Mucosa of descending colon (tissue), 3 donors: Measurements from ENCODE around the gene MYO5C. TPM values are rescaled to one million over a fixed set of nuclear protein-coding genes. Genes with fewer than 3 reads are reported as not detected.

Experiments
- ATAC-seq: fragments of 200-7000 bp; cut with Tn5 transposase; one replicate; pipeline ENCODE4 v1.9.1; 2020; ENCODE audit warnings: mild to moderate bottlenecking, moderate library complexity
- DNase-seq, 3 donors: peaks; one replicate each; pipeline ENCODE4 v3.0.0-alpha.2; 2020
- H3K36me3 ChIP-seq: fragments of 200-600 bp; one replicate; pipeline ENCODE4 v1.8.0; 2021; ENCODE audit warnings: low read depth, mild to moderate bottlenecking
- H3K4me1 ChIP-seq: fragments of 200-600 bp; one replicate; pipeline ENCODE4 v1.8.0; 2021; ENCODE audit warnings: low read depth, mild to moderate bottlenecking
- H3K4me3 ChIP-seq: fragments of 200-600 bp; one replicate; pipeline ENCODE4 v1.8.0; 2021; ENCODE audit warnings: mild to moderate bottlenecking
- H3K9me3 ChIP-seq: fragments of 200-600 bp; one replicate; pipeline ENCODE4 v1.8.0; 2021; ENCODE audit warnings: mild to moderate bottlenecking
- intact Hi-C, 2 donors: fragments of 100-400 bp; cut with DNase I in 1 of 2; cut with micrococcal nuclease in 1 of 2; formaldehyde crosslinking; loops; one replicate each; pipeline versions ENCODE4 v1.11.0 to v1.11.1; 2022; cut with DNase I, micrococcal nuclease
- total RNA-seq, 3 donors: library from RNA; stranded (reverse); fragmentation: NEBNext Ultra II Directional in 2 of 3; extraction: Animal tissue kit (Norgen Biotek cat#: 25700) in 2 of 3; gene quantifications; one replicate each; pipeline versions ENCODE4 v1.2.1 to v1.2.4, GENCODE V29; 2021 to 2023
- TF ChIP-seq, protein P1 (sequence below): fragments of 200-600 bp; IDR thresholded peaks from one replicate; pipeline ENCODE4 v1.8.0; 2022; ENCODE audit warnings: antibody characterized with exemption, mild to moderate bottlenecking
- donor health status: DM: no; HTN: no; CAD: no; lungs with moderate emphysema.
- donor health status: DM: no; HTN: no; CAD: no.
- donor health status: DM: no; HTN: yes; CAD: no.

MYO5C gene
- total RNA-seq, 3 donors from 2014 or later: 46.6 to 90.0 (median 81.6) TPM

- TF ChIP-seq, protein P1, sequence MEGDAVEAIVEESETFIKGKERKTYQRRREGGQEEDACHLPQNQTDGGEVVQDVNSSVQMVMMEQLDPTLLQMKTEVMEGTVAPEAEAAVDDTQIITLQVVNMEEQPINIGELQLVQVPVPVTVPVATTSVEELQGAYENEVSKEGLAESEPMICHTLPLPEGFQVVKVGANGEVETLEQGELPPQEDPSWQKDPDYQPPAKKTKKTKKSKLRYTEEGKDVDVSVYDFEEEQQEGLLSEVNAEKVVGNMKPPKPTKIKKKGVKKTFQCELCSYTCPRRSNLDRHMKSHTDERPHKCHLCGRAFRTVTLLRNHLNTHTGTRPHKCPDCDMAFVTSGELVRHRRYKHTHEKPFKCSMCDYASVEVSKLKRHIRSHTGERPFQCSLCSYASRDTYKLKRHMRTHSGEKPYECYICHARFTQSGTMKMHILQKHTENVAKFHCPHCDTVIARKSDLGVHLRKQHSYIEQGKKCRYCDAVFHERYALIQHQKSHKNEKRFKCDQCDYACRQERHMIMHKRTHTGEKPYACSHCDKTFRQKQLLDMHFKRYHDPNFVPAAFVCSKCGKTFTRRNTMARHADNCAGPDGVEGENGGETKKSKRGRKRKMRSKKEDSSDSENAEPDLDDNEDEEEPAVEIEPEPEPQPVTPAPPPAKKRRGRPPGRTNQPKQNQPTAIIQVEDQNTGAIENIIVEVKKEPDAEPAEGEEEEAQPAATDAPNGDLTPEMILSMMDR: no peak
These were observed 13.0 kb upstream of the MYO5C start for GRCh38 chr15:52308446-52309153.

GRCh38 chr15:52307847-52308246, 12.2 kb upstream of the MYO5C start:
- Histone ChIP-seq H3K4me3 (no peak overlapping the region), H3K36me3 (no peaks in the 10 kb centered on the region), H3K9me3 (no peaks in the 10 kb centered on the region), H3K4me1 (no peaks in the 10 kb centered on the region)
- DNase-seq (no peak), ATAC-seq (no peak)
- intact Hi-C loops: no loop called here
- TF ChIP-seq, protein P1: no peak

More at GRCh38 chr15:52308446-52309153, 13.0 kb upstream of the MYO5C start:
- Histone ChIP-seq H3K4me3 (no peak overlapping the region), H3K9me3 (no peaks in the 10 kb centered on the region), H3K4me1 (no peaks in the 10 kb centered on the region), H3K36me3 (no peaks in the 10 kb centered on the region)
- intact Hi-C loops: no loop called here
- DNase-seq (no peak), ATAC-seq (peak; percentile 45)

- no peak for DNase-seq
- Histone ChIP-seq H3K36me3 (no peaks in the 10 kb centered on the region), H3K4me3 (no peak overlapping the region), H3K4me1 (peaks cover 3% of the 10 kb centered on the region), H3K9me3 (no peaks in the 10 kb centered on the region)
- peak; percentile 77 for ATAC-seq
- TF ChIP-seq, protein P1: no peak
- intact Hi-C loops: no loop called here
These were observed 10.7 kb upstream of the MYO5C start for GRCh38 chr15:52306270-52306669.

GRCh38 chr15:52303093-52303772, 7.6 kb upstream of the MYO5C start:
- ATAC-seq (no peak), DNase-seq (no peak)
- intact Hi-C loops: no loop called here
- TF ChIP-seq, protein P1: no peak
- Histone ChIP-seq H3K4me1 (peaks cover 3% of the 10 kb centered on the region), H3K36me3 (no peaks in the 10 kb centered on the region), H3K4me3 (no peak overlapping the region), H3K9me3 (no peaks in the 10 kb centered on the region)

GRCh38 chr15:52301265-52301847, 5.8 kb upstream of the MYO5C start:
- H3K4me1 ChIP-seq: peaks cover 3% of the 10 kb centered on the region
- ATAC-seq (no peak), DNase-seq (no peak)
- H3K9me3 ChIP-seq: no peaks in the 10 kb centered on the region
- H3K36me3 ChIP-seq: no peaks in the 10 kb centered on the region
- H3K4me3 ChIP-seq: no peak overlapping the region
- TF ChIP-seq, protein P1: no peak
- intact Hi-C loops: no loop called here
